OCI-LY3 (cell line): ENCODE data around the gene EIF4EBP3.

ENCODE experiments used
- EZH2phosphoT487 ChIP-seq: fragments of 200-600 bp; shearing (Covaris generic); IDR thresholded peaks from 2 replicates; pipeline ENCODE4 v1.6.1; 2018; ENCODE audit warnings: antibody characterized with exemption, mixed run types, low read depth
- TF ChIP-seq, protein P1 (sequence below): fragments of 200-600, 300-600 bp; sonication (generic); IDR thresholded peaks from 2 replicates; pipeline ENCODE4 v1.5.1; 2014; ENCODE audit warnings: antibody characterized with exemption, low read length, low read depth

DNA sequence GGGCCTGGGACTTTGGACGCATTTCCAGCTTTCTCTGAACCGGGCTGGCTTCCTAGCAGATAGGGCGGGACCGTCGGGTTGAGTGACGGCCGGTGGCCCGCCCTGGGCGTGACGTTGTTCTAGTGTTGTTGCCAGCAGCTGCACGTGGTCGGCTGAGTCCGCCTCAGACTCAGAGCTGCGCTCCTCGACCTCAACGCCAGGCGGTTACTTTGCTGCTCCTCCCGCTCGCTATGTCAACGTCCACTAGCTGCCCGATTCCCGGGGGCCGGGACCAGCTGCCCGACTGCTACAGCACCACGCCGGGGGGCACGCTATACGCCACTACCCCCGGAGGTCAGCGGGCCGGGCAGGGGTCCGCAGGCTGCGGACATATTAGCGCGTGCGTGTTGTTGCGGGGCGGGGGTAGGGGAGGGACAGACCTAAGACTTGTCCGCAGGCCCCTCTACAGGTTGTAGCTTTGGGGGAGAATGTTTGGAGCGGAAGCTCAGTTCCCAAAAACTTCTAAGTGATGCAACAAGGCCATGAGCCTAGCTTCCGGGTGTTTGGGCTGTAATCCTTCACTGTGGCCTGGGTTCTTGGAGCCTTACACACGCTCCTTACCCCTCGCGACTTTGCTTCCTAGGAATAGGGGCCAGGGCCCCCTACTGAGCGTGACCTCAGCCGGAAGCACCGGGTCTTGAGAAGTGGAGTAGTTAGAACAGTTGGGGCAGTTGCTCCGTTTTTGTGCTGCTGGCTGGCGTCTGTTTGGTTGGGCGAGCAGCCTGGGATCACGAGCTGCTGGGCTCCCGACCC lies at the start of gene EIF4EBP3:
- TF ChIP-seq, protein P1, sequence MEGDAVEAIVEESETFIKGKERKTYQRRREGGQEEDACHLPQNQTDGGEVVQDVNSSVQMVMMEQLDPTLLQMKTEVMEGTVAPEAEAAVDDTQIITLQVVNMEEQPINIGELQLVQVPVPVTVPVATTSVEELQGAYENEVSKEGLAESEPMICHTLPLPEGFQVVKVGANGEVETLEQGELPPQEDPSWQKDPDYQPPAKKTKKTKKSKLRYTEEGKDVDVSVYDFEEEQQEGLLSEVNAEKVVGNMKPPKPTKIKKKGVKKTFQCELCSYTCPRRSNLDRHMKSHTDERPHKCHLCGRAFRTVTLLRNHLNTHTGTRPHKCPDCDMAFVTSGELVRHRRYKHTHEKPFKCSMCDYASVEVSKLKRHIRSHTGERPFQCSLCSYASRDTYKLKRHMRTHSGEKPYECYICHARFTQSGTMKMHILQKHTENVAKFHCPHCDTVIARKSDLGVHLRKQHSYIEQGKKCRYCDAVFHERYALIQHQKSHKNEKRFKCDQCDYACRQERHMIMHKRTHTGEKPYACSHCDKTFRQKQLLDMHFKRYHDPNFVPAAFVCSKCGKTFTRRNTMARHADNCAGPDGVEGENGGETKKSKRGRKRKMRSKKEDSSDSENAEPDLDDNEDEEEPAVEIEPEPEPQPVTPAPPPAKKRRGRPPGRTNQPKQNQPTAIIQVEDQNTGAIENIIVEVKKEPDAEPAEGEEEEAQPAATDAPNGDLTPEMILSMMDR = no peak
- TF ChIP-seq EZH2phosphoT487 = no peak
